NCI-H2227 treated with DMSO at 0.1 percent for 48 hours (cell line): Measurements from ENCODE around the gene CST7.
"Not testable (repeated sequence)": the region's sequence is repeated elsewhere in the genome, so short reads cannot be mapped to it uniquely, and the experiment has no call there.

Source experiments
- DNase-seq: peaks from one replicate; lab custom pipeline; 2025; lab: John Stamatoyannopoulos, UW

The CST7 gene

DNA sequence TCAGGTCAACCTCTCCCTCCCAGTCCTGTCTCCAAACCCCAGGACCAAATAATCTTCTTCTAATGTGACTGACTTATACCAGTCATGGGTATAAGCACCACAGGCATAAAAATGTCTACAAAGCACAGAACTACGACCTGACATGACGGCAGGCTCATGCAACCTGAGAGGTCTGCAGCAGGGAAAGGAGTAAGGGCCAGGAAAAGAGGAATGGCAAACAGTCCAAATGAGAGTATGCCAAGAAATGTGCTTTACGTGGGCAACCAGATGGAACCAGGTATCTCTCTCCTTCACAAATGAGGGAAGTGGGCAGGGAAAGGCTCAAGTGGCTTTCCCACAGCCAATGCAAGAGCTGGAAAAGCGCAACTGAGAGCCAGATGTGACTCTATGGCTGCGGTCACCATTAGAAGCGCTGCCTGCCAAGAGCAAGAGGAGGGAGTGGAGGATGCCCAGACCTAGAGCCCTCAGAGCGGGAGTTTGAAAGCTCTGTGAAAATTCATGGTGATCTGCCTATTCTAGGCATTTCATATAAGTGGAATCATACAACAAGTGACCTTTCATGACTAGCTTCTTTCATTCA, 37.5 kb downstream of the CST7 start:
- no peak for DNase-seq

DNA sequence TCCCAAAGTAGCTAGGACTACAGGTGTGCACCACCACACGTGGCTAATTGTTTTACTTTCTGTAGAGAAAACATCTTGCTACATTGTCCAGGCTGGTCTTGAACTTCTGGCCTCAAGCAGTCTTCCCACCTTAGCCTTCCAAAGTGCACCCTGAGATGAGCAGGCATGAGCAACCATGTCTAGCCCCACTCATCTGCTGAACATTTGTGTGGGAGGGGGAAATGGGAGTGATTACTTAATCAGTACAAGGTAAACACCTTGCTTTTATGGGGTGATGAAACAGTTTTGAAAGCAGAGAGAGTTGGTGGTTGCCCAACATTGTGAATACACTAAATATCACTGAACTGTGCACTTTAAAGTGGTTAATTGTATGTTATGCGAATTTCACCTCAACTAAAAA, 38.2 kb downstream of the CST7 start:
- no peak for DNase-seq

DNA sequence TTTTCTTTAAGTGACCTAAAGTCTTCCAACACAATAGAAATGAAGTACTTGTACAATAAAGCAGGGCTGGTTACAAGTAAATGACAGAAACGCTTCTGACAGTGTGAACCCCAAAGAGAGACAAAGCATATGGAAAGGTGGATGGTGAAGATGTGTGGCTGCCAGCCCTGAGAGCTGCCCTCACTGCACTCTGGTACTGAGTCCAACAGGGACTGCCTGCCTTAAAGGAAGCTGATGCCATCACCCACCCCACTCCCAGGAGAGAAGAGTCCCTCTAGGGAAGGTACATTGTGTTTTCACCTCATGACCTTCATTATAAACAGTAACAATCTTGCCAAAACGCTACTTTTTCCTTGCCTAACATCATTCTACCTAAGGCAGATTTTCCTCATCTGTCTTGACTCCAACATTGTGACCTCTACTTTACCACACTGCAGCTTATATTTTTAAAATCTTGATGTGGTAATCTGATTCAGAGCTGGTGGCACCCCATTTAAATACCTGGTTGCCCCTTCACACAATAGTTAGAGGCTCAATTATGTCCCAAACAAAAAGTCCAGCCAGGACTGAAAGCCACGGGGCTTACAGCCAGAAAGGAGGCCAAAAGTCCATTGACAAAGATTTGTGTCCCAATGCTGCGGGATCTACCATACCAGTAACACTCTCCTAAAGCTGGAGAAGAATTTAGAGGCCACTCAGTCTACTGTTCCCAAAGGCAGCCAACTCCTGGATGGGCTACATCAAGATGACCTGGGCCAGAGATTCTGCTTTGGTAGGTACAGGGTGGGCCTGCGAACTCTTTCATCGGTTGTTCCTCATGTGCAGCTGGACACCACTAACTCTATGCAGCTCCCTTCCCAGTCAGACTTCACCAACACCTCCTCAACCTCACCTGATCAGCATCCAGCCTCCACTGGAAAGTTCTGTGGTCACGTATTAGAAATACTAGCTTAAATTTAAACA, 39.1 kb downstream of the CST7 start:
- no peak for DNase-seq

DNA sequence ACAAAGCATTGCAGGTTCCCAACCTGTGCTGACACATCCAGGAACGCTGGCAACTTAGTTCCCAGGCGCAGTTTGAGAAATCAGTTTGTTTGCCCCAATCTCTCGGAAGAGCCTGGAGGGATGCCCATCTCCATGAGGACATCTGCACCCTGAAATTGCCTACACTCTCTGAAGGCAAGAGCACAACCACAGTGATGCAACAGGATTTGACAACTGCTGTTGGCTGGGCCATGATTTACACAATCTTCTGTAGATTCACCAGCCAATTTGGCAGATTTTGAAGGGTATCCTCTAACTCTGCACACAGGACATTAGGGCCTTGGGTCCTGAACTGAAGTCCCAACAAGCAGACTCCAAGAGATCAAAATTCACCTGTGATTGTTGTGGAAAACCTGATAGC, 40.1 kb downstream of the CST7 start:
- DNase-seq = no peak

DNA sequence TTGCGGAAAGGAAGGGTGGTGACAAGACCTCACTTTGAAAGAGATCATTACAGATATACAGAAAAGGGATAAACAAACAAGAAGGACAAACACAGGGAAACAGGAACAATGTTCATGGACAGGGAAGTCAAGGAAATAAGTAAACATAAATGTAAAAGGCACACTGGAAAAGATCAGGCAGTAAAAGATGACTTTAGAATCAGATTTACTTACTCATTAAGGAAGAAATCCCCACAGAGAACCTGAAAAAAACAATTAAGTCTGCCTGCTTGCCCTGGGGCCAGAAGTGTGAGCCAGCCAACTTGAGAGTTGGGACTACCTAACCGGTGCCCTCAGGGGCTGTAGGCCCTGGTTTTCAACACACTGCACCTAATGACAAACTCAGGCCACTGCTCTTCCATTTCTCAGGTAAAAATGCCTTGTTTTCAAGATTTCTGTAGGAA, 41.8 kb downstream of the CST7 start:
- no peak for DNase-seq

DNA sequence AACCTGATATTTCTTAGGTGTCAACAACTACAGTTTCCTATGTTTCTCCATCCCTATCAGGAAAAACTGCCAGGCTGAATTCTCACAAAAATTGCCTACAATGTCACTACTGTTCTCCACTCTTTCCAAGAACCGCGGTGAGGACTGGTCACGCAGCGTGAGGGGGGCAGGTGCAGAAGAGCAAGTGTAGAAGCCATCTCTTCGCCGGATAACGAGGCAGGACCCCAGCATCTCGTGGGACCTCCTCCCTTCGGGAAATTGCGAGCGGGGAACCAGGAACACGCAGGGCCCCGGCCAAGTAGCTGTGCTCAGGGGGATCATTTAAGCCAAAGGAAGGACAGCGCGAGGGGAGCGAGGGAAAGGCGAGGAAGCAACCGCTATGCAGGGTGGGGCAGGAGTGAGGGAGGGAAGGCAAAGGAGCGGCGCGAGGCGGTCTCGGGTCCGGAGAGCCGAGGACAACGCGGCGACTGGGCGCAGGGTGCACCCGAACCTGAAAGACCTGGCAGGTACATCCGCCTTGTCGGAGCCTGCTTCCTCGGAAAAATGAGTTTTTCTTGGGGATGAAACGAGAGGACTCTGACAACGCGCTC, 42.9 kb downstream of the CST7 start:
- no peak for DNase-seq

DNA sequence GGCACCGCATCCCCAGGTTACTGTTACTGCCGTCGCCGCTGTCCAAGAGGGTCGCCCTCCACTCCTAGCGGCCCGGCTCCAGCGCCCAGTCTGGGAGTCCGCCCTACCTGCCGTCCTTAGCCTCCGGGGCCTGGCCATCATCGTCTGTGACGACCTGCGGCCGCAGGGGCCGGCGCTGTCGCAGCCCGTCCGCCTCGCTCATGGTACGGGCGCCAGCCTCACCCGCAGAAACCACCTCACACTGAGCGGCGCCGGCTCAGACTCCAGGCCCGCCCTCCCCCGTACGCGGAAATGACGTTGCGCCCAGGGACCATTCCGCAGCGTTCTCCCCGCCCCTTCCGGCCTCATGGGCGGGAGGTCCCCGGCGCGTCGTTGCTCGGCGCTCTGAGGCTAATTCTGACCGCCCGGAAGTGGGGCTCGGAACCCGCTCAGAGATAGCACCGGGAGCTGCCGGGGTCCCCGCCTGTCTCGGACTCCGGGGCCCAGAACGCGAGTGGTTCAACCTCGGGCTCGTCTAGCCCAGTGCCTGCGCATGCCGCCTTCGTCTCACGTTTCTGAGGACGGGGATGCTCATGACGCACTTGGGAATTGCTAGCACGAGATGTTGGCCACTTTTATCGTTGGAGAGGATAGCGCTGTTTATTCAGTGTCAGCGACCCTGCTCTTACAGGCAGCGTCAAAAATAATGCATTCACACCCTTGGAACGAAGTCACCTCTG, 43.6 kb downstream of the CST7 start, which contains the start of gene APMAP:
Gene APMAP, minus strand, starts transcription at position 265 of the 719 bp plus-strand sequence. Its CDS starts 63 bp downstream, at position 202.
- DNase-seq = peak; percentile 94

DNA sequence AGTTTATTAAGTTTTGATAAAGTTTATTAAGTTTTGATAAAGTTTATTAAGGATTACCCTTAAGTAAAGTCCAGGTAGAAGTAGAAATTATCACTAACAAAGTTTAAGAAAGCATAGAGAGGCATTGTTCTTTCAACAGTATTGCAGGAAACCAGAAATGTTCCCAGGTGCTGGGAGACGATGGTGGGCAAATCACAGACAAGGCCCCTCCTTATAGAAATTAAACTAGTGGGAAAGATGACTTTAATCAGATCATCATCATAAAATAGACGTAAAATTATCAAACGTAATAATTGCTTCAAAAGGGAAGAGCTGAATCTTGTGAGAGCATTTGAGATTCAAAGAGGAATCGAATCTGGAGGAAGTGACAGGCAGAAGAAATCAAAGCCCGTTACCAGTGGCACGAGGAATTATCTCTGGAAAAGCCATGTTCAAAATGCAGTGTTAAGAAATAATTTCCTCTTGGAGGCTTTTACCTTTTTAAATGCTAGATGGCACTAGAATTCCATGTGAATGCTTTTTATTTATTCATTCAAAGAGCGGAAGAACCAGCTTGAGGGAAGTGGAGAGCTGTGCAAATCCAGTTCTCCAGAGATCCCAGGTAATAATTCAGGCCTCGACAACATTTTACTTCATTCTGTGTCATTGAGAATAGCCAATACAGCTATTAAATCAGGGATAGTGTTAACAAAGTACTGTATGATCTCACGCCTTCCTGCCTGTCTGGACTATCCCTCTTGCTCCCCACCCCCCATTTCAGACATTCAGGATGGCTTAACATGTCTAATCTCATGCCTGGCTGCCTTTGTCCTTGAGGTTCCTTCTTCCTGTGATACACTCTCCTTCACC, 44.5 kb downstream of the CST7 start:
- DNase-seq = peak; percentile 36

DNA sequence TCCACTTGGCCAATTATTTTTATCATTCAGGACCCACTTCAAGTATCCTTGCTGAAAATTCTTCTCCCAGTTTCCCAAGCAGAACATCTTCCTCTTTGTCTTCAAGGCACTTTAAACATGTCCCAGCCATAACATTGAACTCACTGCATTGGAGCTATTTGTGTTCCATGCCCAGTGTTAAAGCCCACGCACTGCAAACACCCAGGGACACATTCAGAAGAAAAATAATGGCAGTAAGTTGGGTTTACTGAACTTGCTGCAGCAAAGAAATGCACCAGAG, 45.1 kb downstream of the CST7 start:
- no peak for DNase-seq

DNA sequence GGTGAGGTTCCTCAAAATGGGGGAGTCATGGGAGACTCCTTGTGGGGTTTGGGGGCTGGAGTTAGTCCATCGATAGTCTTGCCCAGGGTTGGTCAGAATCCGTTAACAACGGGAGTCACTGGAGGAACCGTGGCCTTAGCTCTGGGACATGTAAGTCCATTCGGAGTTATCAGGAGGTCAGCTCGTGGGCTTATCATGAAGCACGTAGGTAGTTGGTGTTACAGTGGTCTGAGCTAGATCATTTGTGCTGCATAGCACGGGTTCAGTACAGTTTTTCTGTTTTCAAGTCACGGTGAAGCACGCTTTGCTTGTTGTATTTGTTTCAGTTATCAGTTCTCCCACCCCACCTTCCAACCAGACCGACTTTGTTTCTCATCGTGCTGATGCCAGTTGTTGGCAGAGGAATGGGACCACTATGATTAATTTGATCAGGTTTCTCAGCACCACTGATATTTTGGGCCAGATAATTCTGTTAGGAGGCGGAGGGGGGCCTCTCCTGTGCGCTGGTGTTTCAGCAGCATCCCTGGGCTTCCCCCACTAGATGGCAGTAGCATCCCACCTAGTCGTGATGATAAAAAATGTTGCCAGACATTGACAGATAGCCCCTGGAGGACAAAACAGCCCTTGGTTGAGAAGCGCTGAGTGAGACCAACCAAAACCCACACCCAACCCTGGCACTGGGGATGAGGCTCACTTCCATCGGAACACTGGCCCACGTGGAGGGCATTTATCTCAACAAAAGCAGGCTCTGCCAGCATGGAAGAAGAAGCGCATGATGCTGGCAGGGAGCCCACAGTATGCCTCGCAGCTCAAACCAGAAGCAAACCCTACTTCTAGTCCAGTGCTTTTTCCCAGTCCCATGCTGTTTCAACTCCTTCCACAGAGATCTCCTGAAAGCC, 45.6 kb downstream of the CST7 start:
- DNase-seq = peak; percentile 86

DNA sequence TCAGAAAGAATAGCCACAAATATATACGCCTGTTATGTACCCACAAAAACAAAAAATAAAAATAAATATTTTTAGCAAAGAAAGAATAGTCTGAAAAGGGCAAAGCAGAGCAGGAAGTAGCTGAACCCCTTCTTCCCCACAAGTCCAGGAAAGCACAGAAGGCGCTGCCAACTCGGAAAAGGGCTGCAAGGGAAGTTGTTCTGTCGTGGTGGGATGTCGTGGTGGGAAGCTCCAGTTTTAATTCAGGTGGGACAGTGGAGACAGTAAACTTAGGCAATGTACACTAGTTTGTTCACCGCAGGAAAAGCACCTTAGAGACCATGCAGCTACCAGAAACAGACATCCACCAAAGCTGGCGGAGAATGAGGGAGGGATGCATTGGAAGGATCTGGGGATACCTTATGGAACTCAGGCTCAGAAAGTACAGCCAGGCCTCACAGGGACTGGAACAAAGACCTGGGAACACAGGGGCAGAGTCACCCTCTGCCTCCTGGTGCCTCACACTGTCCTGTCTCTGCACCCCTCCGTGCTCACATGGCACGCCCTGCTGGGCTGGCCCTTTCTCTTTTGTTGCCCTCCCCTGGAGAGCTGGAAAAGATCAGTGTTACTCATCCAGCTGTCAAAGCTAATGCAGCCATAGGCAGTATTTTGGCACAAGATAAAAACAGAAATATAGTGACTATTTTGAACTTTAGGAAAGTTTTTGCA, 46.8 kb downstream of the CST7 start:
- DNase-seq = no peak

DNA sequence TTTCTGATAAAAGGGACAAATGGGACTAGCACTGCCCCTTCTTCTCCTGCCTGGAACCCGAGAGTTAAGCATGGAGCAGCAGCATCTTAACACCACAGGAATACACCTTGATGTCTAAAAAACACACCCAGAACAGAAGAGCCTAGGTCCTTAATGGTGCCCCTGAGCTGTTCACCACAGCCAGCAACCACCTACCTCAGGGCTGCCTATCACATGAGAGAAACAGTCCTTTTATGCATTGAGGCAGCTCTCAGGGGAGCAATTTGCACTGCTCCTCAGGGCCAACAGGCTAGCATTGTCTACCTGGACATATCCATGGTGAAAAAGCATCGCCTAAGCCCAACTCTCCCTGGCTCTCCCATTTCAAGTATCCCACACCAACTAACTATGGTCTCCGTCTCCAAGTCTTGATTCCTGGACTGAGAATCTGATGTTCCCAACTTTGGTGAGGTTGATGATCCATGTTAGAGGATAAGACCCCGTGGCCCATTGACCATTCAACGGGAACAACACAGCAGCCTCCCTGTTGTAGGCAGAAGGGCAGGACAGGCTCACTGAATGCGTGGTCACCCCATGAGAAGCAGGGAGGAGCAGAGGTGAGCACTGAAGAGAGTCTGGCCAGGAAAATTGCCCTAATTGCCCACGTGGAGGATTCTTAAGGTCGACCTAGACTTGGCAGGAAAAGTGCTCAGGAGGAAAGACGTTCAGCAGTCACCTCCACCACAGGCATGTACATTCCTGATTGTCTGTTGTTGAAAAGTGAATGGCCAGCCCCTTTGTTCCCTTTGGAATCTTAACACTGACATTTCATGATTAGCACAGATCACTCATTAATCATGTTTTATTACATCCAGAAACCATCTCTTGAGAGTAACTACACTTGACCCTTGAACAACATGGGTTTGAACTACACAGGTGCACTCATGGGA, 47.6 kb downstream of the CST7 start:
- DNase-seq = no peak

DNA sequence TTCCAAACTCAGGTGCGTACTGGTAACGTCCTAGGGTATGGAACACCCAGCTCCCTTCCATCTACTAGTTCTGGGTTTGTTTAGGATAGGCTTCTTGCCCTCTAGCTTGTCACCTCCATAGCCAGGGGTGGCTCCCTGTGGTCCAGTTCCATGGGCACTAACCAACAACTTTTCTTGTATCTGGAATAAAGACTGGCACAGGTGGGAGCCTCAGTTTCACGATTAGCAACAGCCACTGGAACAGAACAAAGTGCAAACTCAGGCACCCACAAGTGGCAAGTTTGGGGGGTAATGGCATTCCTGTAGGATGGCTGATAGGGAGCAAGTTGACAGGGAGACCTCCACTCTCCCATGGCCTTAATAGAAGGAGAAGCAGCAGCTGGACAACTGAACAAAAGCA, 49.1 kb downstream of the CST7 start:
- DNase-seq = no peak

DNA sequence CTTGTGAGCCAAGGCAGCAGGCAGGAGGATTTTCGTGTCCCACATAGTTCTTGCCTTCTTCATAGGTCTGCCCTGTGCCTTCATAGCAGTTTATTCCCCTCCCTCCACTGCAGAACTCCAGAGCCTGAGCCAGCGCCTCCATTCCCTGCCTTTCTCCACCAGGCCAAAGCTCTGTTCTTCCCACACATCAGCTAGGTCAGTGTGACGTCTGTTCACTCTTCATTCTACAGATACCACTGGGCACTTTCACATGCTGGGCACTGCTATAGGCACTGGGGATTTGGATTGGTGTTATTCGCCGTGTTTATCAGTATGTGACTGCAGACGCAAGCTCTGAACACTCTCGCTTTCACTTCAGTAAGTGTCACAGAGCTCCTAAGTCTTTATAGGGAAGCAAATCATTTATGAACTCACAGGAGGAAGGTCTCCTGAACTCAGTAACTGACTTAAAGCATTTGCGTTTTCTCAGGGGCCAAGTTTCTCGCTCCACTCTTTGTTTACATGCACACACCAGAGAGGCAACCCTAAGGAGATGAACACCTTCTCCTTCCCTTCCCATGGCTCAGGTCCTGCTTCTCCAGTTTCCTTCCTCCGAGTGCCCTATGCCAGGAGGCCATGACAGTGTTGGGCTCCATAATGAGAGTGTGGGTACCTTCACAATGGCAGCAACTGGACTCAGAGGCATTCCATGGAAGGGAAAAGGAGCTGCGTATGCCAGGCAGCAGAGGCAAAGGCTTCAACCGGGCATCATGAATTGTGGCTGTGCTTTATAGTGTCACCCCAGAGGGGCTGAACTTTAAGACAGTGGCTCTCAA, 49.8 kb downstream of the CST7 start:
- no peak for DNase-seq

DNA sequence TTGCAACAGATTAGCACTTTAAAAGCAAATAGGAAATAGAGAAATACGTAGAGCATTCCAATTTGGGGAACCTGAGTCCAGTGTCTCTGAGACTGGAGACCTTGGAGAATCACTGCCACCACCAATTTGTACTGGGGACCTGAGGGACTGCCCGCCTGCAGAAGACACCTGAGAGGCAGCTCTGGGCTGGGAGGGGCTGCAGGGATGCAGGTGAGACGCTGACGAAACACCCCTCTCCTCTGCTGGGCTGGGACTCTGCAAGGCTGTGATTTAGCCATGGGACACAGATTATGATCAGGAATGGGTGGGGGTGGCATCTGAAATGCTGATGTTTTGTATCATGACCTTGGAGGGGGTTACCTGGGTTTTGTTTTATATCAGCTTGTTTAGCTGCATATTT, 50.5 kb downstream of the CST7 start:
- DNase-seq = no peak

DNA sequence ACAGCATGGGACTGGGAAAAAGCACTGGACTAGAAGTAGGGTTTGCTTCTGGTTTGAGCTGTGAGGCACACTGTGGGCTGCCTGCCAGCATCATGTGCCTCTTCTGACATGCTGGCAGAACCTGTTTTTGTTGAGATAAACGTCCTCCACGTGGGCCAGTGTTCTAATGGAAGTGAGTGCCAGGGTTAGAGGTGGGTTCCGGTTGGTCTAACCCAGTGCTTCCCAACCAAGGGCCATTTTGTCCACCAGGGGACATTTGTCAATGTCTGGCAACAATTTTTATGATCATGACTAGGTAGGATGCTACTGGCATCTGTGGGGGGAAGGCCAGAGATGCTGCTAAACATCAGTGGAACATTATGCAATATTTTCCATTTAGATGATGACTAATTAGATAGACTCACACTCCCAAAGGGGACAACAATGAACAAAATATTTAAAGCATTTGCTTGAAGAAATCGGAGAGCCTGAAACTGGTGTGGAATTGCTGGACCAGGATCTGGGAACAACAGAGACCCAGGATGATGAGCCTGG, 51.3 kb downstream of the CST7 start:
- DNase-seq = no peak

DNA sequence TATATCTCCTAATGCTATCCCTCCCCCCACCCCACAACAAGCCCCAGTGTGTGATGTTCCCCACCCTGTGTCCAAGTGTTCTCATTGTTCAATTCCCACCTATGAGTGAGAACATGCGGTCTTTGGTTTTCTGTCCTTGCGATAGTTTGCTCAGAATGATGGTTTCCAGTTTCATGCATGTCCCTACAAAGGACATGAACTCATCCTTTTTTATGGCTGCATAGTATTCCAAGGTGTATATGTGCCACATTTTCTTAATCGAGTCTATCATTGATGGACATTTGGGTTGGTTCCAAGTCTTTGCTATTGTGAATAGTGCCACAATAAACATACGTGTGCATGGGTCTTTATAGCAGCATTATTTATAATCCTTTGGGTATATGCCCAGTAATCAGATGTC, 52.3 kb downstream of the CST7 start:
- not testable (repeated sequence) for DNase-seq

DNA sequence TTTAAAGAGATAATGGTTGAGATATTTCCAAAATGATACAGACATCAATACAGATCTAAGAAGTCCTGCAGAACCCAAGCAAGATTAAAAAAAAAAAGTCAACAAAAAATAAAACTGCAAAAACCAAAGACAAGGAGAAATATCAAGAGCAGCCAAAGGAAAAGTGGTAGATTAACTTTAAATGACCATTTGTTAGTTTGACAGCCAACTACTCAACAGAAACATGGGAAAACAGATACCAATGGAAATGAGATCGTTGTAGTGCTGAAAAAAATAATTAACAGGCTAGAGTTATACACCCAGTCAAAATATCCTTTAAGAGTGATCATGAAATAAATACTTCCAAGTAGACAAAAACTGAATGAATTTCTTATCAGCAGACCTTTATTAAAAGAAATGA, 53.9 kb downstream of the CST7 start:
- DNase-seq = no peak
